BJ (cell line): Measurements from ENCODE around the gene AMZ1. TPM values are rescaled to one million over a fixed set of nuclear protein-coding genes. Genes with fewer than 3 reads are reported as not detected.
A peak's percentile ranks its signal among the peaks of the same experiment; 100 is the strongest.

Experiments used
- CTCF ChIA-PET: fragments of 350-600 bp; formaldehyde crosslinking; extraction: SDS; loops from one replicate; lab custom pipeline; 2021; ENCODE audit warnings: antibody characterized with exemption, inconsistent platforms; lab: Yijun Ruan, JAX
- POLR2A ChIA-PET: fragments of 300-600 bp; sonication (Branson Sonifier 250); formaldehyde crosslinking; extraction: SDS; loops from one replicate; lab custom pipeline; 2021; ENCODE audit warnings: antibody characterized with exemption; lab: Charles Lee
- DNase-seq: peaks from one replicate; pipeline ENCODE4 v3.0.0-alpha.2; 2011; ENCODE audit warnings: low read depth
- H3K27me3 ChIP-seq: 2 replicates; pipeline ENCODE4 v1.6.0; 2011; ENCODE audit warnings: low read length; ENCODE audit not compliant: control insufficient read depth, insufficient read depth
- H3K36me3 ChIP-seq: 2 replicates; pipeline ENCODE4 v1.5.1; 2011; ENCODE audit warnings: low read length; ENCODE audit not compliant: control insufficient read depth, insufficient read depth
- H3K4me3 ChIP-seq: 2 replicates; pipeline ENCODE4 v1.5.1; 2011; ENCODE audit warnings: low read depth, mild to moderate bottlenecking, control low read depth, low read length
- CTCF ChIP-seq: IDR thresholded peaks from 2 replicates; pipeline ENCODE4 v1.5.1; 2011; ENCODE audit warnings: low read depth, mild to moderate bottlenecking, control low read depth, inconsistent platforms, low read length, moderate library complexity; ENCODE audit not compliant: insufficient read depth
- polyA plus RNA-seq: library from polyadenylated mRNA; depleted of rRNA; stranded (reverse); fragments of >200 nt; gene quantifications from 2 replicates; pipeline ENCODE4 v1.2.3, GENCODE V29; 2011

The AMZ1 gene
- polyA plus RNA-seq, 1 experiment, result 3.7 TPM

- DNase-seq, result no peak
- CTCF ChIA-PET, result interaction anchor here (0.8 to 2.0 kb wide), 5 partner anchors 12 to 192 kb away, joined by 3 to 10 read pairs (median 3); no protein-coding TSS in a partner anchor
- peak overlapping the region; percentile 2; the same call in 1 of the 2 replicates for H3K4me3 ChIP-seq
- no peak for TF ChIP-seq CTCF
- POLR2A ChIA-PET, result interaction anchor here (0.6 kb wide), 1 partner anchor 42 kb away, joined by 4 read pairs; no protein-coding TSS in a partner anchor
- no peaks in the 10 kb centered on the region for H3K27me3 ChIP-seq
- no peaks in the 10 kb centered on the region for H3K36me3 ChIP-seq
Observed at GRCh38 chr7:2758673-2759616, 70.9 kb downstream of the AMZ1 start.

DNA sequence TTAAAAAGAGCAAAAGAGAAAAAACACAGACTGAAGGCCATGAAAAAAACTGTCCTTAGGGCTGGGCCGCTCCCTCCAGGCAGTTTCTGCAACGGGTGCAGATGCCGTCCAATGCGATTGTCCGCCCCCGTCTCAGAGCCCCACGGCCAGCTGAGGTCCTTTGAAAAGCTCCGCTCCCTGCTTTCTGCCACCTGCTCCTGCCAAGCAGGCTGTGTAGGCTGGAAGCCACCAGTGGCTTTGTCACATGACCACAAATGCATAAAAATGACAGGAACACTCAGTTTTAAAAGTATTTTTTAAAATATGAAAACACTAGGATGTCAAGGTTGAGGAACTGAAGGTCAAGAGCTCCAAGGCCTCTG lies 71.7 kb downstream of the AMZ1 start:
- no peak overlapping the region for H3K4me3 ChIP-seq
- no peak for TF ChIP-seq CTCF
- CTCF ChIA-PET, result interaction anchor here (0.8 to 2.0 kb wide), 3 partner anchors 26 to 192 kb away, joined by 3 to 10 read pairs (median 6); no protein-coding TSS in a partner anchor
- POLR2A ChIA-PET, result no interaction called here
- no peak for DNase-seq
- H3K27me3 ChIP-seq, result no peaks in the 10 kb centered on the region
- no peaks in the 10 kb centered on the region; the same call in 1 of the 2 replicates for H3K36me3 ChIP-seq

DNA sequence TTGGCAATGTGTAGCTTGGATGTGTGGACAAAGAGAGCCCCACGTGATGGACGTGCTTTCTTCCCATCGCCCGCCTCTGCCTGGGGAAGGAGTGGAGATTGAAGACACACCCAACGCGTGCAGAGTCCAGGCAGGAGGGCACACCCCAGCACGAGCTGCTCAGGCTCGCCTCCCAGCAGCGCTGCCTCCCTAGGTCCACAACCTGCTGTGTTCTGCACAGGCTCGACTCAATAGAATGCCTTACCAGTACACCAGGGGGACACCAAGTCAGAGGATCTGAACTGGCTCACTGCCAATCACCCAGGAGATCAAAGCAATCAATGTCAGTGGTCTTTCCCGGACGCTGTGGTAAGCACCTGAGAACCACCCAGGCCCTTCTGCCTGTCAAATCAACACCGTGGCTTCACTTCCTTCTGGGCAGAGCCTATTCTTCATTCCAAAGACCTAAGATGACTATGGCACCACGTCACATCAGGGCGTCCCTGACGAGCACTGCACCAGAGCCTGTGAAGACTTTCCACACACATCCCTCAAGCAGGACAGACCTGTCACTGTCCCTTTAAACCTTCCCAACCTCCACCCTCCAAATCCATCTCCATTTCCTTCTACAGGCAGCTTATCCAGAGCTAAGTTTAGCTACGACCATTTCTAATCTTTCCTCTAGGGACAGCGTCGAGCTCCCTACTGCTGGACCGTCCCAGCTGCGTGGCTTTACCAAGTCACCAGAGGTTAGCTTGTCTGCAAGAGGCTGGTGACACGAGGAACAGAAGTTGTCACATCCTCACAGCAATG lies 72.3 kb downstream of the AMZ1 start:
- Histone ChIP-seq H3K4me3 (no peak overlapping the region), H3K27me3 (no peaks in the 10 kb centered on the region), H3K36me3 (no peaks in the 10 kb centered on the region; the same call in none of the 2 replicates)
- peak; percentile 48; the same call in 1 of the 2 replicates for TF ChIP-seq CTCF
- no peak for DNase-seq
- POLR2A ChIA-PET, result interaction anchor here (0.6 kb wide), 1 partner anchor 1907 kb away, joined by 3 read pairs; no protein-coding TSS in a partner anchor
- CTCF ChIA-PET, result interaction anchor here (0.7 to 2.0 kb wide), 7 partner anchors 9 to 104 kb away, joined by 3 to 10 read pairs (median 3); no protein-coding TSS in a partner anchor

GRCh38 chr7:2761131-2761624 lies 73.2 kb downstream of the AMZ1 start:
- no peak for TF ChIP-seq CTCF
- DNase-seq, result no peak

More at GRCh38 chr7:2761131-2761624, 73.2 kb downstream of the AMZ1 start:
- Histone ChIP-seq H3K36me3 (no peaks in the 10 kb centered on the region; the same call in none of the 2 replicates), H3K4me3 (no peak overlapping the region), H3K27me3 (no peaks in the 10 kb centered on the region)
- ChIA-PET CTCF (interaction anchor here (0.9 to 2.0 kb wide), 7 partner anchors 8 to 103 kb away, joined by 3 to 10 read pairs (median 3); no protein-coding TSS in a partner anchor), POLR2A (interaction anchor here (0.6 kb wide), 1 partner anchor 1906 kb away, joined by 3 read pairs; no protein-coding TSS in a partner anchor)
